ENCODE data around the gene RRM1.

- TF ChIP-seq EZH2phosphoT487 (IDR thresholded peaks at IDR 0.05; ENCODE audit: insufficient read depth, low read depth) (no peak), EZH2 (IDR thresholded peaks at IDR 0.05; ENCODE audit: insufficient read depth, poor library complexity, severe bottlenecking) (no peak)
Measured at GRCh38 chr11:4115128-4115527, 20.5 kb downstream of the RRM1 start.

Measured in GM23248 (cell line).